ENCODE measurements around the gene GIPC1. TPM values are rescaled to one million over a fixed set of nuclear protein-coding genes. Genes with fewer than 3 reads are reported as not detected.
A peak's percentile ranks its signal among the peaks of the same experiment; 100 is the strongest.

Gene GIPC1
- total and polyA plus RNA-seq, 2 of the 4 experiments (the other 2 are of a cell fraction): 74.2 to 133 TPM

- CTCF ChIA-PET: interaction anchor here (0.7 to 1.3 kb wide), 2 partner anchors 71 to 152 kb away, joined by 3 read pairs; no protein-coding TSS in a partner anchor
- ATAC-seq (ENCODE audit: low read depth) (no peak), DNase-seq (no peak)
- H2BK15ac ChIP-seq (ENCODE audit: low read depth, low read length): no peak overlapping the region
- intact Hi-C loops (cut with micrococcal nuclease): no loop called here
- H4K91ac ChIP-seq (ENCODE audit: insufficient read depth, low read depth, low read length): no peak overlapping the region; the same call in 1 of the 2 replicates
- 0 out of 2 replicates have a peak, but pooled peaks cover 5% of the 10 kb centered on the region for H3K9me1 ChIP-seq (ENCODE audit: insufficient read depth, low read length)
- H4K5ac ChIP-seq (ENCODE audit: low read depth, low read length): no peak overlapping the region
- H2AK9ac ChIP-seq (replicated peaks; ENCODE audit: low read depth, low read length, poor library complexity): no peak overlapping the region
- POLR2A ChIA-PET (ENCODE audit: unreplicated experiment): interaction anchor here (0.6 kb wide), 1 partner anchor 13 kb away, joined by 3 read pairs; no protein-coding TSS in a partner anchor
- H3K4me1 ChIP-seq (ENCODE audit: control insufficient read depth, insufficient read depth, low read length): peaks cover 13% of the 10 kb centered on the region
- H2BK120ac ChIP-seq (ENCODE audit: low read depth, low read length): no peak overlapping the region
- no peaks in the 10 kb centered on the region for H3K9me3 ChIP-seq (ENCODE audit: control insufficient read depth, insufficient read depth, low read length)
- no peak overlapping the region for H3K27ac ChIP-seq (ENCODE audit: insufficient read depth, low read length)
- dilution Hi-C loops (cut with HindIII; ENCODE audit: low sequenced_read_pairs, unreplicated experiment): no loop called here
- peak overlapping the region; percentile 14; the same call in 1 of the 2 replicates for H2BK20ac ChIP-seq (ENCODE audit: low read depth, low read length)
- WGBS, 2 experiments (ENCODE audit: extremely low coverage in 2 of 2, insufficient read length in 1 of 2): 60% methylated on average over 1 of the region's 1 CpG; no CpG with 5 or more reads in 1 of the 2 experiments
- no peak overlapping the region for H2BK5ac ChIP-seq (ENCODE audit: low read depth, low read length, poor library complexity, severe bottlenecking)
- no TSS peak for BruUV-seq (replicated peaks)
- no peak overlapping the region for H3K18ac ChIP-seq (ENCODE audit: low read depth, low read length)
- H3K4me2 ChIP-seq (ENCODE audit: low read depth, low read length): no peak overlapping the region
- peak overlapping the region; percentile 4; the same call in 1 of the 2 replicates for H2AK5ac ChIP-seq (ENCODE audit: low read depth, low read length)
- no peak overlapping the region for H2AFZ ChIP-seq (replicated peaks; ENCODE audit: low read length, poor library complexity)
- TF ChIP-seq CTCF (conservative IDR thresholded peaks at IDR 0.05; ENCODE audit: low read depth, low read length) (no peak), NFE2L2 (IDR thresholded peaks at IDR 0.05; ENCODE audit: low read depth, low read length) (no peak), CEBPB (IDR thresholded peaks at IDR 0.05; ENCODE audit: low read depth, low read length) (no peak), ELK1 (IDR thresholded peaks at IDR 0.05; ENCODE audit: borderline replicate concordance, low read depth, low read length) (no peak), BHLHE40 (IDR thresholded peaks at IDR 0.05; ENCODE audit: low read depth, low read length) (no peak), SMC3 (IDR thresholded peaks at IDR 0.05; ENCODE audit: low read depth, low read length) (no peak), USF2 (IDR thresholded peaks at IDR 0.05; ENCODE audit: low read depth, low read length) (no peak), MAFK (IDR thresholded peaks at IDR 0.05; ENCODE audit: low read depth, low read length) (no peak), MAZ (IDR thresholded peaks at IDR 0.05; ENCODE audit: borderline replicate concordance, low read depth, low read length) (no peak), RFX5 (IDR thresholded peaks at IDR 0.05; ENCODE audit: low read depth, low read length) (no peak), RCOR1 (IDR thresholded peaks at IDR 0.05; ENCODE audit: insufficient replicate concordance, low read length) (no peak)
- in situ Hi-C loops (cut with MboI; ENCODE audit: low sequenced_read_pairs): no loop called here
- no peak overlapping the region for H3K9ac ChIP-seq (ENCODE audit: low read depth, low read length)
- H3K56ac ChIP-seq (ENCODE audit: extremely low read depth, insufficient read depth, low read length): no peak overlapping the region
- no peak overlapping the region for H3K23ac ChIP-seq (ENCODE audit: low read depth, low read length)
- no peak overlapping the region for H3K4ac ChIP-seq (ENCODE audit: low read depth, low read length)
- H3K4me3 ChIP-seq (ENCODE audit: insufficient read depth, low read depth, low read length): no peak overlapping the region
- no peak overlapping the region for H3K14ac ChIP-seq (replicated peaks; ENCODE audit: low read depth, low read length)
- H3K36me3 ChIP-seq (ENCODE audit: control insufficient read depth, insufficient read depth, low read length): no peaks in the 10 kb centered on the region
- H4K8ac ChIP-seq (ENCODE audit: low read depth in 2 of 2, low read length in 2 of 2): no peak overlapping the region
- no peaks in the 10 kb centered on the region for H4K20me1 ChIP-seq (ENCODE audit: insufficient read depth, low read length)
- no peaks in the 10 kb centered on the region for H3K27me3 ChIP-seq (ENCODE audit: control insufficient read depth, insufficient read depth, low read length)
- H3K79me1 ChIP-seq (ENCODE audit: low read depth in 1 of 2, low read length in 2 of 2): peaks cover 0 to 6% of the 10 kb centered on the region in 2 experiments; a peak in 1 of 4 replicates
Observed at GRCh38 chr19:14503285-14503684, 7.4 kb upstream of the GIPC1 start.
